NCI-H146 treated with DMSO at 0.1 percent for 48 hours (cell line): ENCODE results near the gene MICU1.
A peak's percentile ranks its signal among the peaks of the same experiment; 100 is the strongest.

ENCODE experiments used
- DNase-seq: peaks from one replicate; lab custom pipeline; 2025; ENCODE audit not compliant: unreplicated experiment; lab: John Stamatoyannopoulos, UW

MICU1 gene

GRCh38 chr10:72637398-72637857 lies 11.5 kb upstream of the MICU1 start:
- DNase-seq = no peak

- no peak for DNase-seq
Measured at GRCh38 chr10:72630144-72630543, 4.3 kb upstream of the MICU1 start.

- no peak for DNase-seq
Measured at GRCh38 chr10:72626444-72626754, 520 bp upstream of the MICU1 start.

- no peak for DNase-seq
Measured at GRCh38 chr10:72625276-72625607, 637 bp downstream of the MICU1 start.

- no peak for DNase-seq
Measured at GRCh38 chr10:72622271-72622670, 3.6 kb downstream of the MICU1 start.

- DNase-seq = no peak
Measured at GRCh38 chr10:72616716-72617115, 9.2 kb downstream of the MICU1 start.

GRCh38 chr10:72615970-72616369 lies 9.9 kb downstream of the MICU1 start:
- DNase-seq = no peak

GRCh38 chr10:72612203-72612826 lies 13.6 kb downstream of the MICU1 start:
- peak; percentile 59 for DNase-seq

GRCh38 chr10:72611783-72612182 lies 14.1 kb downstream of the MICU1 start:
- DNase-seq = no peak

GRCh38 chr10:72610466-72610865 lies 15.4 kb downstream of the MICU1 start:
- DNase-seq = no peak

- no peak for DNase-seq
Measured at GRCh38 chr10:72605122-72605521, 20.8 kb downstream of the MICU1 start.

- DNase-seq = no peak
Measured at GRCh38 chr10:72601144-72601543, 24.7 kb downstream of the MICU1 start.

- no peak for DNase-seq
Measured at GRCh38 chr10:72598769-72599701, 26.8 kb downstream of the MICU1 start.

- no peak for DNase-seq
Measured at GRCh38 chr10:72597897-72598296, 28.0 kb downstream of the MICU1 start.

- DNase-seq = no peak
Measured at GRCh38 chr10:72595436-72595835, 30.4 kb downstream of the MICU1 start.

GRCh38 chr10:72593963-72594362 lies 31.9 kb downstream of the MICU1 start:
- DNase-seq = no peak

GRCh38 chr10:72588266-72588665 lies 37.6 kb downstream of the MICU1 start:
- DNase-seq = no peak

GRCh38 chr10:72587568-72587967 lies 38.3 kb downstream of the MICU1 start:
- no peak for DNase-seq

GRCh38 chr10:72574636-72575035 lies 51.2 kb downstream of the MICU1 start:
- DNase-seq = no peak

- no peak for DNase-seq
Measured at GRCh38 chr10:72573079-72573478, 52.8 kb downstream of the MICU1 start.

- DNase-seq = no peak
Measured at GRCh38 chr10:72567889-72568640, 57.8 kb downstream of the MICU1 start.

- DNase-seq = no peak
Measured at GRCh38 chr10:72567421-72567820, 58.5 kb downstream of the MICU1 start.
